PC-9 (cell line): ENCODE data around the gene WFDC12.

Source experiments
- CTCF ChIP-seq: fragments of 200-600 bp; sonication (generic); conservative IDR thresholded peaks from 2 replicates; pipeline ENCODE4 v1.6.1; 2017; ENCODE audit warnings: mixed run types, antibody characterized with exemption, mild to moderate bottlenecking, moderate library complexity
- EZH2 ChIP-seq: fragments of 200-600 bp; sonication (generic); IDR thresholded peaks from 2 replicates; pipeline ENCODE4 v1.8.0; 2017; ENCODE audit warnings: antibody characterized with exemption, low read depth

- TF ChIP-seq CTCF (no peak), EZH2 (no peak)
These were observed 30.1 kb downstream of the WFDC12 start for GRCh38 chr20:45094201-45094600.
